HepG2 (cell line): ENCODE measurements around the gene ZNF132. TPM values are rescaled to one million over a fixed set of nuclear protein-coding genes. Genes with fewer than 3 reads are reported as not detected.

Experiments
- ESRRA ChIP-seq: sonication (generic); formaldehyde crosslinking; IDR thresholded peaks from 2 replicates; pipeline ENCODE4 v1.5.1; 2020; ENCODE audit warnings: mild to moderate bottlenecking, low read depth, missing genetic modification reagents
- JARID2 ChIP-seq: sonication (generic); formaldehyde crosslinking; IDR thresholded peaks from 2 replicates; pipeline ENCODE4 v1.8.1; 2023; ENCODE audit warnings: missing genetic modification reagents, inconsistent platforms; ENCODE audit not compliant: insufficient replicate concordance
- JUN ChIP-seq: sonication (generic); formaldehyde crosslinking; IDR thresholded peaks from 2 replicates; pipeline ENCODE4 v1.4.0; 2020; ENCODE audit warnings: mild to moderate bottlenecking, missing genetic modification reagents
- KAT7 ChIP-seq: IDR thresholded peaks from 2 replicates; pipeline ENCODE4 v1.6.1; 2018; ENCODE audit warnings: borderline replicate concordance, missing compliant biosample characterization
- KLF16 ChIP-seq, 2 experiments: sonication (generic) in 1 of 2; formaldehyde crosslinking in 1 of 2; IDR thresholded peaks; 2 replicates each; pipeline versions ENCODE4 v1.6.1 to v1.8.0; 2016 to 2023; ENCODE audit warnings: missing genetic modification reagents in 2 of 2, missing compliant biosample characterization in 1 of 2
- RBM39 ChIP-seq: fragments of 200-400 bp; formaldehyde crosslinking; IDR thresholded peaks from one replicate; pipeline ENCODE4 v1.6.1; 2018; ENCODE audit warnings: antibody characterized with exemption, mild to moderate bottlenecking, low read depth, low read length; ENCODE audit not compliant: poor library complexity, severe bottlenecking
- ZMYM2 ChIP-seq: sonication (generic); formaldehyde crosslinking; IDR thresholded peaks from 2 replicates; pipeline ENCODE4 v1.8.0; 2022; ENCODE audit warnings: mild to moderate bottlenecking, missing genetic modification reagents
- ZNF232 ChIP-seq: sonication (generic); formaldehyde crosslinking; IDR thresholded peaks from 2 replicates; pipeline ENCODE4 v1.4.0; 2020; ENCODE audit warnings: missing genetic modification reagents, borderline replicate concordance
- polyA plus RNA-seq, 8 experiments: library from polyadenylated mRNA; depleted of rRNA in 3 of 8; stranded (reverse) in 7 of 8; unstranded in 1 of 8; fragments of >200 nt; fragmentation: Illumina TruSeq in 4 of 8; extraction: Trizol in 4 of 8; gene quantifications; 2 replicates each; pipeline versions ENCODE4 v1.2.1 to v1.2.3, GENCODE V29; 2011 to 2016; ENCODE audit warnings: low read depth in 4 of 8, missing spikeins in 1 of 8, mixed read lengths in 1 of 8; ENCODE audit not compliant: insufficient read depth in 1 of 8
- total RNA-seq, 5 experiments: library from RNA; depleted of rRNA; stranded (reverse); fragments of >200 nt; fragmentation: Illumina TruSeq; extraction: Trizol; gene quantifications; 2 replicates each; pipeline ENCODE4 v1.2.3, GENCODE V29; 2016; ENCODE audit warnings: low read depth in 1 of 5
- TF ChIP-seq, protein P1 (sequence below): sonication (generic); formaldehyde crosslinking; IDR thresholded peaks from one replicate; pipeline ENCODE4 v1.5.1; 2020; ENCODE audit warnings: mild to moderate bottlenecking, missing genetic modification reagents; ENCODE audit errors: not compliant biosample characterization
- TF ChIP-seq, protein P2 (sequence below): sonication (generic); formaldehyde crosslinking; IDR thresholded peaks from 2 replicates; pipeline ENCODE4 v1.9.0; 2021; ENCODE audit warnings: mild to moderate bottlenecking, missing genetic modification reagents
- TF ChIP-seq, protein P3 (sequence below): sonication (generic); formaldehyde crosslinking; IDR thresholded peaks from 2 replicates; pipeline ENCODE4 v1.4.0; 2020; ENCODE audit warnings: mild to moderate bottlenecking, missing genetic modification reagents

ZNF132 gene
- total and polyA plus RNA-seq, 2 of the 13 experiments (the other 11 are each of a cell fraction or from before 2014, with no cell fraction given): not detected

DNA sequence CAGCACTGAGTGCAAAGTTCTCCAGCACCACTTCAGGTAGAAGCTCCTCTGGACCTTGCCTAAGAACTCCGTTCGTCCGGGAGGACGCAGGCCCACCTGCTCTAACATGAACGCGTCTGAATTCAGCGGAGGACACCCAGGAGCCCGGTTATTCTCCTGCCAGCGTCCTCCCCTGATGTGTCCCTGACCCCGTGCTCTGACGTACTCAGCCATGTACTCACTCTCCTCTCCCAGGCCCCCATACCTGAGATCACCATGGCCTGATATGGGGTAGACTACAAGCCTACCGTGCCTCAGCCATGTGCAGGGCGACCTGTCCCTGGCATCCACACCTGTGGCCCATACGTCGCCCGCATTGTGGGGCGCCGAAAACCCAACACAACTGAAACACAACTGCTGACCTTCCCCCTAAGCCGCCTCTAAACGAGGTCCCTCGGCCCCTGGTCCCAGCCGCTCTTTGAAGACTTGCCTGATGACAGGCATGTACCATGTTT, 32.2 kb downstream of the ZNF132 start (continued):
- TF ChIP-seq, protein P1, sequence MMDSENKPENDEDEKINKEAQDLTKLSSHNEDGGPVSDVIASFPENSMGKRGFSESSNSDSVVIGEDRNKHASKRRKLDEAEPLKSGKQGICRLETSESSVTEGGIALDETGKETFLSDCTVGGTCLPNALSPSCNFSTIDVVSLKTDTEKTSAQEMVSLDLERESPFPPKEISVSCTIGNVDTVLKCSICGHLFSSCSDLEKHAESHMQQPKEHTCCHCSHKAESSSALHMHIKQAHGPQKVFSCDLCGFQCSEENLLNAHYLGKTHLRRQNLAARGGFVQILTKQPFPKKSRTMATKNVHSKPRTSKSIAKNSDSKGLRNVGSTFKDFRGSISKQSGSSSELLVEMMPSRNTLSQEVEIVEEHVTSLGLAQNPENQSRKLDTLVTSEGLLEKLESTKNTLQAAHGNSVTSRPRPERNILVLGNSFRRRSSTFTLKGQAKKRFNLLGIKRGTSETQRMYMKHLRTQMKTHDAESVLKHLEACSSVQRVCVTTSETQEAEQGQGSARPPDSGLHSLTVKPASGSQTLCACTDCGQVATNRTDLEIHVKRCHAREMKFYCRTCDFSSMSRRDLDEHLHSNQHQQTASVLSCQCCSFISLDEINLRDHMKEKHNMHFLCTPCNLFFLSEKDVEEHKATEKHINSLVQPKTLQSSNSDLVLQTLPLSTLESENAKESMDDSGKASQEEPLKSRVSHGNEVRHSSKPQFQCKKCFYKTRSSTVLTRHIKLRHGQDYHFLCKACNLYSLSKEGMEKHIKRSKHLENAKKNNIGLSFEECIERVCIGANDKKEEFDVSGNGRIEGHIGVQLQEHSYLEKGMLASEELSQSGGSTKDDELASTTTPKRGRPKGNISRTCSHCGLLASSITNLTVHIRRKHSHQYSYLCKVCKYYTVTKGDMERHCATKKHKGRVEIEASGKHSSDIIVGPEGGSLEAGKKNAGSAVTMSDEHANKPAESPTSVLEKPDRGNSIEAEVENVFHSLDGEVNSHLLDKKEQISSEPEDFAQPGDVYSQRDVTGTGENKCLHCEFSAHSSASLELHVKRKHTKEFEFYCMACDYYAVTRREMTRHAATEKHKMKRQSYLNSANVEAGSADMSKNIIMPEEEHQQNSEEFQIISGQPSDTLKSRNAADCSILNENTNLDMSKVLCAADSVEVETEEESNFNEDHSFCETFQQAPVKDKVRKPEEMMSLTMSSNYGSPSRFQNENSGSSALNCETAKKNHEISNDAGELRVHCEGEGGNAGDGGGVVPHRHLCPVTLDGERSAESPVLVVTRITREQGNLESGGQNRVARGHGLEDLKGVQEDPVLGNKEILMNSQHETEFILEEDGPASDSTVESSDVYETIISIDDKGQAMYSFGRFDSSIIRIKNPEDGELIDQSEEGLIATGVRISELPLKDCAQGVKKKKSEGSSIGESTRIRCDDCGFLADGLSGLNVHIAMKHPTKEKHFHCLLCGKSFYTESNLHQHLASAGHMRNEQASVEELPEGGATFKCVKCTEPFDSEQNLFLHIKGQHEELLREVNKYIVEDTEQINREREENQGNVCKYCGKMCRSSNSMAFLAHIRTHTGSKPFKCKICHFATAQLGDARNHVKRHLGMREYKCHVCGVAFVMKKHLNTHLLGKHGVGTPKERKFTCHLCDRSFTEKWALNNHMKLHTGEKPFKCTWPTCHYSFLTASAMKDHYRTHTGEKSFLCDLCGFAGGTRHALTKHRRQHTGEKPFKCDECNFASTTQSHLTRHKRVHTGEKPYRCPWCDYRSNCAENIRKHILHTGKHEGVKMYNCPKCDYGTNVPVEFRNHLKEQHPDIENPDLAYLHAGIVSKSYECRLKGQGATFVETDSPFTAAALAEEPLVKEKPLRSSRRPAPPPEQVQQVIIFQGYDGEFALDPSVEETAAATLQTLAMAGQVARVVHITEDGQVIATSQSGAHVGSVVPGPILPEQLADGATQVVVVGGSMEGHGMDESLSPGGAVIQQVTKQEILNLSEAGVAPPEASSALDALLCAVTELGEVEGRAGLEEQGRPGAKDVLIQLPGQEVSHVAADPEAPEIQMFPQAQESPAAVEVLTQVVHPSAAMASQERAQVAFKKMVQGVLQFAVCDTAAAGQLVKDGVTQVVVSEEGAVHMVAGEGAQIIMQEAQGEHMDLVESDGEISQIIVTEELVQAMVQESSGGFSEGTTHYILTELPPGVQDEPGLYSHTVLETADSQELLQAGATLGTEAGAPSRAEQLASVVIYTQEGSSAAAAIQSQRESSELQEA (CRISPR knock-in tag): no peak
- TF ChIP-seq, protein P2, sequence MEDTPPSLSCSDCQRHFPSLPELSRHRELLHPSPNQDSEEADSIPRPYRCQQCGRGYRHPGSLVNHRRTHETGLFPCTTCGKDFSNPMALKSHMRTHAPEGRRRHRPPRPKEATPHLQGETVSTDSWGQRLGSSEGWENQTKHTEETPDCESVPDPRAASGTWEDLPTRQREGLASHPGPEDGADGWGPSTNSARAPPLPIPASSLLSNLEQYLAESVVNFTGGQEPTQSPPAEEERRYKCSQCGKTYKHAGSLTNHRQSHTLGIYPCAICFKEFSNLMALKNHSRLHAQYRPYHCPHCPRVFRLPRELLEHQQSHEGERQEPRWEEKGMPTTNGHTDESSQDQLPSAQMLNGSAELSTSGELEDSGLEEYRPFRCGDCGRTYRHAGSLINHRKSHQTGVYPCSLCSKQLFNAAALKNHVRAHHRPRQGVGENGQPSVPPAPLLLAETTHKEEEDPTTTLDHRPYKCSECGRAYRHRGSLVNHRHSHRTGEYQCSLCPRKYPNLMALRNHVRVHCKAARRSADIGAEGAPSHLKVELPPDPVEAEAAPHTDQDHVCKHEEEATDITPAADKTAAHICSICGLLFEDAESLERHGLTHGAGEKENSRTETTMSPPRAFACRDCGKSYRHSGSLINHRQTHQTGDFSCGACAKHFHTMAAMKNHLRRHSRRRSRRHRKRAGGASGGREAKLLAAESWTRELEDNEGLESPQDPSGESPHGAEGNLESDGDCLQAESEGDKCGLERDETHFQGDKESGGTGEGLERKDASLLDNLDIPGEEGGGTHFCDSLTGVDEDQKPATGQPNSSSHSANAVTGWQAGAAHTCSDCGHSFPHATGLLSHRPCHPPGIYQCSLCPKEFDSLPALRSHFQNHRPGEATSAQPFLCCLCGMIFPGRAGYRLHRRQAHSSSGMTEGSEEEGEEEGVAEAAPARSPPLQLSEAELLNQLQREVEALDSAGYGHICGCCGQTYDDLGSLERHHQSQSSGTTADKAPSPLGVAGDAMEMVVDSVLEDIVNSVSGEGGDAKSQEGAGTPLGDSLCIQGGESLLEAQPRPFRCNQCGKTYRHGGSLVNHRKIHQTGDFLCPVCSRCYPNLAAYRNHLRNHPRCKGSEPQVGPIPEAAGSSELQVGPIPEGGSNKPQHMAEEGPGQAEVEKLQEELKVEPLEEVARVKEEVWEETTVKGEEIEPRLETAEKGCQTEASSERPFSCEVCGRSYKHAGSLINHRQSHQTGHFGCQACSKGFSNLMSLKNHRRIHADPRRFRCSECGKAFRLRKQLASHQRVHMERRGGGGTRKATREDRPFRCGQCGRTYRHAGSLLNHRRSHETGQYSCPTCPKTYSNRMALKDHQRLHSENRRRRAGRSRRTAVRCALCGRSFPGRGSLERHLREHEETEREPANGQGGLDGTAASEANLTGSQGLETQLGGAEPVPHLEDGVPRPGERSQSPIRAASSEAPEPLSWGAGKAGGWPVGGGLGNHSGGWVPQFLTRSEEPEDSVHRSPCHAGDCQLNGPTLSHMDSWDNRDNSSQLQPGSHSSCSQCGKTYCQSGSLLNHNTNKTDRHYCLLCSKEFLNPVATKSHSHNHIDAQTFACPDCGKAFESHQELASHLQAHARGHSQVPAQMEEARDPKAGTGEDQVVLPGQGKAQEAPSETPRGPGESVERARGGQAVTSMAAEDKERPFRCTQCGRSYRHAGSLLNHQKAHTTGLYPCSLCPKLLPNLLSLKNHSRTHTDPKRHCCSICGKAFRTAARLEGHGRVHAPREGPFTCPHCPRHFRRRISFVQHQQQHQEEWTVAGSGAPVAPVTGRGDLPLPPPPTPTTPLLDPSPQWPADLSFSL (CRISPR knock-in tag): no peak
- TF ChIP-seq ZMYM2 (CRISPR knock-in tag) (0 out of 2 replicates have a peak, but pooled peaks have one; percentile 17), KAT7 (CRISPR knock-in tag) (peak; percentile 50), JARID2 (CRISPR knock-in tag) (no peak), JUN (CRISPR knock-in tag) (no peak), KLF16 (CRISPR knock-in tag; IDR thresholded peaks at IDR 0.05) (no peak), RBM39 (peak; percentile 43), ZNF232 (CRISPR knock-in tag) (peak; percentile 47), ESRRA (0 out of 2 replicates have a peak, but pooled peaks have one; percentile 13)
- TF ChIP-seq, protein P3, sequence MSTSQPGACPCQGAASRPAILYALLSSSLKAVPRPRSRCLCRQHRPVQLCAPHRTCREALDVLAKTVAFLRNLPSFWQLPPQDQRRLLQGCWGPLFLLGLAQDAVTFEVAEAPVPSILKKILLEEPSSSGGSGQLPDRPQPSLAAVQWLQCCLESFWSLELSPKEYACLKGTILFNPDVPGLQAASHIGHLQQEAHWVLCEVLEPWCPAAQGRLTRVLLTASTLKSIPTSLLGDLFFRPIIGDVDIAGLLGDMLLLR (CRISPR knock-in tag): no peak
